Hematopoietic multipotent progenitor cell treated with erythropoietin and hydrocortisone succinate and interleukin-3 and kit ligand, for 6 days (in vitro differentiated cells): Measurements from ENCODE around the gene MAD1L1.
A peak's percentile ranks its signal among the peaks of the same experiment; 100 is the strongest.
"Not testable (repeated sequence)": the region's sequence is repeated elsewhere in the genome, so short reads cannot be mapped to it uniquely, and the experiment has no call there.

Experiments used
- DNase-seq: peaks from one replicate; pipeline ENCODE4 v3.0.0-alpha.2; 2015

Gene MAD1L1

DNA sequence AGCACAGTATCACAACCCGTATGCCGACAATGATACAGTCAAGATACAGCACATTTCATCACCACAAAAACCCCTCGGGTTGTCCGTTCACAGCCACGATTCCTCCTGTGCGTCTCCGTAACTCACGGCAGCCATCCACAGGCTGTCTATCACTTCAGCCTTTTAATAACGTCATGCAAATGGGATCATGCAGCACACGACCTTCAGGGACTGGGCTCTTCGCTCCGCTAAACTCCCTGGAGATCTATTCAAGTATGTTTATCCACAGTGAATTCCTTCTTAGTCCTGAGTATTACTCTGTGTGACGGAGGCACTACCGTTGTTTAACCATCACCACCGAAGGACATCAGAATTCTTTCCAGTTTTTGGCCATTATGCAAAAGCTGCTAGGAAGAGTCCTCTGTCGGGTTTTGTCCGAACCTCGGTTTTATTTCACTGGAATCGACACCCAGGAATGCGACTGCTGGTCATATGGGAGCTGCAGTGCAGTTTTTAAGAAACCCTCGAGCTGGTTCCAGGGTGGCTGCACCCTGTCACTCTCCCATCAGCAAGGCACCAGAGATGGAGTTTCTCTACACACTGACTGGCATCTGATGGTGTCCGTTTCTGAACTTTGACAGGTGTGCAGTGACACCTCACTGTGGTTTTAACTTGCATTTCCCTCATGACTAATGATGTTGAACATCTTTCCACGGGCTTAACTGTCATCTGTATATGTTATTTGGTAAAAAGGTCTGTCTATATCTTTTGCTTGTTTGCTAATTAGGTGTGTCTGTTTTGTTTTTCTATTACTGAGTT, 193.6 kb downstream of the MAD1L1 start:
- no peak for DNase-seq

DNA sequence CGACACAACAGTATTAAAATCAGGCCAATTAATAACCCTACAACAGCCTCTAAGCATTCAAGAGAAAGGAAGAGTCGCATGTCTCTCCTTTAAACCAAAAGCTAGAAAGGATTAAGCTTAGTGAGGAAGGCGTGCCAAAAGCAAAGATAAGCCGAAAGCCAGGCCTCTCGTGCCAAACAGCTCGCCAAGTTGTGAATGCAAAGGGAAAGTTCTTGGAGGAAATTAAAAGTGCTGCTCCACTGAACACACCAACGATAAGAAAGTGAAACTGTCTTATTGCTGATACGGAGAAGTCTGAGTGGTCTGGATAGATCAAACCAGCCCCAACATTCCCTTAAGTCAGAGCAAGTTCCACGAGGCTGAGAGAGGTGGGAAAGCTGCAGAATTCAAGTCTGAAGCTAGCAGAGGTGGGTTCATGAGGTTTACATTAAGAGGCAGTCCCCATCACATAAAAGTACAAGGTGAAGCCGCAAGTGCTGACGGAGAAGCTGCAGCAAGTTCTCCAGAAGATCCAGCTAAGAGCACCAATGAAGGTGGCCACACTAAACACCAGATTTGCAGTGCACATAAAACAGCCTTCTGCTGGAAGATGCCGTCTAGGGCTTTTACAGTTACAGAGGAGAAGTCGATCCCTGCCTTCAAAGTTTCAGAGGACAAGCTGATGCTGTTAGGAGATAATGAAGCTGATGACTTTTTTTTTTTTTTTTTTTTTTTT, 194.8 kb downstream of the MAD1L1 start:
- peak; percentile 93 for DNase-seq

DNA sequence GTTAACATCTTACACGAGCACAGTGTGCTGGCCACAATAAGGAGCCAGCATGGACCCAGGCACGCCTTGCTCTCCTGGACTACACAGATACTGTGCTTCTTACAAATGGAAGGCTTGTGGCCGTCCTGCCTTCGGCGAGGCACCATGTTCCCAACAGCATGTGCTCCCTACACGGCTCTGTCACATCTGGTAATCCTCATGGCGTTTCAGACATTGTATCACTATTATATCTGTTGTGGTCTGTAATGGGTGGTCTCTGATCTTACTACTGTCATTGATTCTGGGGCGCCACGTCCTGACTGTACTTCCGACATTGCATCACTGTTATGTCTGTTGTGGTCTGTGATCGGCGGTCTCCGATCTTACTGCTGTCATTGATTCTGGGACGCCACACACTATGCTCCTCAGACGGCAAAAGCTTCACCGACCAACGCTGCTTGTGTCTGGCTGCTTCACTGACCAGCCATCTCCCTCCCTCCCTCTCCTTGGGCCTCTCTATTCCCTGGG, 195.4 kb downstream of the MAD1L1 start:
- DNase-seq = peak; percentile 38

DNA sequence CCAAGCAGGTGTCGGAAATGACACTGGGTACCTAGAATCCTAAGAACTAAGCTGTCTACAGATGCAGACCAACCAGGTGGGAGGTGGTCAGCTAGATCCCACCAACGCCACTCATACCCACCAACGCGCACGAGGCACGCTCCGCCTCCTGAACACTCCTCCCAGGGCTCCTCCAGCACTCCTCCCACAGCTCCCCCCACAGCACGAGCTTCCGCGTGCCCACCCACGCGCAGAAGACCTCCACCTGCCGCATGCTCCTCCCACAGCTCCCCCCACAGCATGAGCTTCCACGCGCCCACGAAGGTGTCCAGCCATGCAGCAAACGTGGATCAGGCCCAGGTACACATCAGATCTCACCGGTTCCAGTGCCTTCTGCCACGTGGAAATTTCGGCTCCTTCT, 196.0 kb downstream of the MAD1L1 start:
- no peak for DNase-seq

DNA sequence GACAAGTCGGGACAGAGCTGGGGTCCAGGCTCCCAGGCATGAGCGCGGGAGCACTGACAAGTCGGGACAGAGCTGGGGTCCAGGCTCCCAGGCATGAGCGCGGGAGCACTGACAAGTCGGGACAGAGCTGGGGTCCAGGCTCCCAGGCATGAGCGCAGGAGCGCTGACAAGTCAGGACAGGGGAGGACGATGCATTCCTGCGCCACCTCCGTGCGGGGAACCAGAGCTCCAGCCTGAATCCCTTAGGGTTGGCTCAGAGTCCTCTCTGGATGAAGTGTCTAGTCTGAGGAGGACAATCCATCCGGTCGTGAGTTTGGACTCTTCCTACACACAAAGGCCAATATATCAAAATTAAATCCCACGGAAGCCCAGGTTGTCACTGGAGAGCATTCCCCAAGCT, 196.5 kb downstream of the MAD1L1 start:
- DNase-seq = not testable (repeated sequence)

DNA sequence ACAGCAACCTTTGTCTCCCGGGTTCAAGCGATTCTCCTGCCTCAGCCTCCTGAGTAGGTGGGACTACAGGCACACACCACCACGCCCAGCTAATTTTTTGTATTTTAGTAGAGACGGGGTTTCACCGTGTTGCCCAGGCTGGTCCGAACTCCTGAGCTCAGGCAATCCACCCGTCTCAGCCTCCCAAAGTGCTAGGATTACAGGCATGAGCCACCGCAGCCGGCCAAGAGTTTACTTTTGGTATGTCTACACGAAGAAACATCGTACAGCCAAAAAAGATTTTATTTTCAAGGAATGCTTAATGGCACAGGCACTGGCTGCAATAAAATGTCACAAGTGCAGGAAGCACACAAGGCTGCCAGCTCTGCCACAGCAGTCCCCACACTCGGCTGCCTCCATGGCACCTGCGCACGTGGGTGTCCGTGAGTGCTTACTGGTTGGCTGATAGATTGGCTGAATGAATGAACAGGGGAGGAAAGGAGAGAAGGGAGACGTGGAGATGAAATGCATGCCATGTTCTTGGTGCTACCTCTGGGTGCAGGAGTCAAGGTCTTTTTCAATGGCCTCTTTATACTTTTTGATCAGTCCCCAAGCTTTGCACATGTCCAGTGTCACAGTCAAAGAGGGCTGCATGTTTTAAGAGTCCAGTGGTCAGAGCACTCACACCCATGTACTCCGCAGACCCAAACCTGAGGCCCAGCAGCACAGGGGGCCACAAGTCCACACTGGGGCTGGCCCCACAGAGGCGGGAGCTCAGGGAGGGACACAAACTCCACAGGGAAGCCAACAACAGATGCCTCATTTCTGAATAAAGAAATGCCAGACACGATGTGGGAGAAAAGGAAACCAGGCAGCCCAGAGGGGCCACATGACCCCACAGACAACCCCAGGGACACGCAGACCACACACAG, 198.2 kb downstream of the MAD1L1 start:
- DNase-seq = no peak

DNA sequence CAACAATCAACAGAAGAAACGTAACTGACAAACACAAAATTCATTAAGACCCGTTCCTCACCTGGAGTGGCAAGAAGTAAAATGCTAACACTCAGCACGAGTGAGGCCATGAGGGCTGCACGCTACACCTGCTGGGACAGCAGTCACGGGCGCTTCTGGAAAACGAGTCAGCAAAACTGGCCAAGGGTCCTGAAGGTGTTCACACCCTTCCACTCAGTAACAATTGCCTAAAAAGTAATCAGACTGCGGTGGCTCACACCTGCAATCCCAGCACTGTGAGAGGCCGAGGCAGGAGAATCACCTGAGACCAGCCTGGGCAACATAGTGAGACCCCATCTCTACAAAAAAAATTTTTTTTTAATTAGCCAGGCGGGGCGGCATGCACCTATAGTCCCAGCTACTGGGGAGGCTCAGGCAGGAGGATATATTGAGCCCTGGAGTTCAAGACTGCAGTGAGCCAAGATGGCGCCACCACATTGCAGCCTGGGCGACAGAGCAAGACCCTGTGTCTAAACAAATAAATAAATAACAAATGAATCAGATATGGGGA, 199.1 kb downstream of the MAD1L1 start:
- DNase-seq = no peak

DNA sequence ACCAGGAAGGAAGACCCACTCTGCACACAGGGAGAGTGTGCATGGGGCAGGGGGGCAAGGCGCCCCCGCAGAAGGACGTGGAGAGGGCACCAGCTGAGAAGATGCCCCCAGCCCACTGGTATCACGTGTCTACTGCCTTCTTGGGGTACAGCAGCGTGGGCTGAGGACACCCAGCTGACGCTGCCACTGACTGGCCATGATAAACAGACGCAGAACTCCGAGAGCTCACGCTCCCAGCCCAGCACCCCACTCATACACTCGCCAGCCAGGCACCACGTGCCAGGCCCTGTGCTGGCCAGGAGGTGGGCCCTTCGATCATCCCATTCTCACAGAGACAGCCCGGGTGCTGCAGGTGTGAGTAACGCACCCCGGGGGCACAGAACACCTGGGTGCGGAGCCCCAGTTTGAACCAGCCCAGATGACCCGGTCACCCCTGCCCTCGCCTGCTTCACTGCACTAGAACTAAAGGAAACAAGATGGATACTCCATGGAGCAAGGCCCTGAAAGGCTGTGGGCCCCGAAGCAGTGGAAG, 199.8 kb downstream of the MAD1L1 start:
- no peak for DNase-seq

DNA sequence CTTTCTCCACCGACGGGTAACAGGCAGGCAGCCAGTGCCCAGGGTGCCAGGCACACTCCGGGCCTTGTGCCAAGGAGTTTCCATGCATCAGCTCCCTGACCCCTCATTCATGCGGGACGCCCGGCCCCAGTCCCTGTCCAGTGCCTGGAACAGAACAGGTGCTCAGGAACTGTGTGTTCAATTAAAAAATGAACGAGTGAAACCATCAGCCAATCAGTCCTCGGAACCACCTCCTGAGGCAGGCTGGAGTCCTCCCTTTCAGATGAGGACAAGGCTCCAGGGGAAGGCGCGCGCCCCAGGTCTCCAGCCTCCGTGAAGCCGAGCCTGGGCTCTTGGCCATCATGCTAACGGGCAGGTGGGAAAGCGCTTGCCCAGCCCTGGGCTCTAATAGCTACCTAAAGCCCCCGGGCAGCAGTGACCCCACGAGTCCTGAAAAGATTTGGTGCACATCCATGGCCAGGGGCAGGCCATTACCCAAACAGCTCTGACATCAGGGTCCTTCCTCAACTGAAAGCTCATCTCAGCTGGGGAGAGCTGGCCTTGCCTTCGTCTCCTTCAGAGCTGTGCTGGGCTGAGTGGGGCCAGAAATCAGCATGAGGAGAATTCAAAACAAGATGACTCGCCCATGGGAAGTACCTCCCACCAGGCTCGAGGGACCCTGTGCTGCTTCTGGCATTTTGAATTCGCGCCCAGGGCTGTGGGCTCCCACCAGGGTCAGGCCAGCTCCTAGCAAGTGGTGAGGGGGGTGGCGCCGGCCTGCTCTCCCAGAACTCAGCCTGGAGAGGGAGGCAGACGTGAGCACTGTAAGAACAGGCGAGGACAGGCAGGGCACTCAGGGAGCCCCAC, 200.5 kb downstream of the MAD1L1 start:
- no peak for DNase-seq

DNA sequence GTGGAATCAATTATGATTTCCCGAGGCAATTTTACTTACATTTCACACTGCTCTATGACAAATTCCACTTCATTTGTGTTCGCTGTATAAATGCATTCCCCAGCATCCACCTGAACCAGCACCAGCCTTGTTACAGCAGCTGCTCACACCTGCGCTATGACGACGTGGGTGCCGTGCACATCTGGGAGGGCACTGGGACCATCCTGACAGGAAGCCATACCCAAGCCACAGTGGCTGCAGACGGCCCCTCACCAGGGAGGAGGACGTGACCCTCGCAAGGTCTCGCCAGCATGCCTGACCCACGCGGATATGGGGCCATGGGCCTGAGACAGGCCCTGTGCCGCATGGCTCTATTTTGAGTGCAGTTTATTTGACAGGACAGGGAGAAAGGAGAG, 201.3 kb downstream of the MAD1L1 start:
- no peak for DNase-seq

DNA sequence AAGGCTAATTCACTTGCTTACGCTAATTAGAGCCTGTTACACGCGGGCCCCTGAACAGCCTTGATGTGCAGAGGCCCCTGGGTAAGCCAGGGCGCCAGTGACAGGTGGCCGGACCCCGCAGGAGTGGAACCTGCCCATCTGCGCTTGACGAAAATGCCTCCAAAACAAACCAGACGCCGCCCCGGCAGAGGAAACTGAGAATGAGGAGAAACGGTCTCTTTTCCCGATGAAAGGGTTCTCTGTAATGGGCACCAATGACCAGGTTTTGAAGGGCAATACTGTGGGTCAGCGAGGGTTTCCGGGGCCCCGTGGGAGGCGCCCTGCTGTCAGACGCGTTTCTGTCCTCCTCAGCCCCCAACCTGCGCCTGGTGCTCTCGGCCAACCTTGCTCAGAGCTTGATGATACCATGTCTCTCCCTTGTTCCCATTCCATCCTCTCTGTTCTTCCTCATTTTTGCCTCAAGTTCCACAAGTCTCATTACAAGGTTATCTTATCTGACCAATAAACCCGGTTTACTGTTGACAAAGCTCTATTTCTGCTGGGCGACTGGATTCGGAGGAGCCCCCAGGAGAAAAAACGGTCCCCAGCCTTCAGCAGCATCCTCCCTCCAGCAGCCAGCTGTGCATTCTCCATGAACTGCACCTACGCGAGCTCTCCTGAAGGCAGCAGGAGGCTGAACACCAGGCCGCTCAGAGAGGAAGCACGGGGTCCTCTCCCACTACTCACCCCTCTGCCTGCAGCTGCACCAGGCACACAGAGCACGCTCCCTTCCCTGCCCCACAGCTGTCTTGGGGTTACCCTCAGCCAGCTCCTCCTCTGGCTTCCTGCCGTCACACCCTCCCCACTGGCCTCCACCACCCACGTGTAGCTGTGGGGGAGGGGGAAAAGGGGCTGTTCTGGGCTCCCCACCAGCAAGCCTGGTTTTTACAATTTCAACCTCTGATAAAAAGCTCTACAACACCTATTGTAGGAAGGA, 202.0 kb downstream of the MAD1L1 start:
- DNase-seq = peak; percentile 53

DNA sequence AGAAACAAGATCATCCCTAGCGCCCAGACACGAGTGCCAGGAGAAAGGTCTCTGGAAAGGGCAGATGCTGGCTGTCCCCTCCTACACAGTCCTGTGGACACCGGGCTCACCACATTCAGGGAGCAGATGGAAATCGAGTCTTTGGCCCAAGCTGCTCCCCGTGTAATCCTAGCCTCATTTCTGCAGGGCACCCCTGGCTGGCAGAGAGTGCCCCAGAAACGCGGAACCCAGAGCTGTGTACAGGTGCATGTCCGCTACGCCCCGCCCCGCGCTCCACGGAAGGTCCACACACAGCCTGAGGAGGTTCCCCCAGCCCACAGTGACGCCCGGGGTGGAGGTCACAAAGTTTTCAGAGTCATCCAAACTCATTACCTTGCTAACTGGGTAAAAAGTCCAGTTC, 202.8 kb downstream of the MAD1L1 start:
- no peak for DNase-seq

DNA sequence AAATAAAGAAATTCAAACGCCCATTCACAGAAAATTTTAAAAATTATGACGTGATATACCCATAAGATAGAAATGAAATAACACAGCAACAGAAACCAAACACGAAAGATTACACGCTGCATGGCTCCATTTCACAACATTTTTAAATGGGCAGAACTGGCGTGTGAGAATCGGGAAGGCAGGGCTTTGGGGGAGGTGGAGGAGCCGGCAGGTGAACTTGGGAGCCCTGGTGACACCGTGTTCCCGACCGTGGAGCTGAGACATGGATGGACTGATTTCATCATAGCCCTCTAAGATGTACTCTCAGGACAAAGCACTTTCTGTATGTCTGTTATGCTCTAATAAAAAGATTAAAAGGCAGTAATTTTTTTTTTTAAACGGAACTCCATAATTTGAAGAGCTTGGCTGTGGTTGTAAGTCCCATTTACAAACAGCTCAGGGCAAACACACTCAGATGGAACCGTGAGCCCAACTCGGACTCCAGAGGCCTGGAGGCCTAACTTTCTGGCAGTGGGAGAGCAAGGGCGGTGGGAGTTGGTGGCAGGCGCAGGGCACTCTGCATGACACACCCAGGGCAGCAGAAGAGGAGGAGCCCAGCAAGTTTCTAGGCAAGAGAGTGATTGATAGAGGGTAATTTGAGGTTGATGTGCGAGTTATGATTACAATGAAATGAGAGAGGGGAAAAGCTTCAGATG, 203.4 kb downstream of the MAD1L1 start:
- no peak for DNase-seq

DNA sequence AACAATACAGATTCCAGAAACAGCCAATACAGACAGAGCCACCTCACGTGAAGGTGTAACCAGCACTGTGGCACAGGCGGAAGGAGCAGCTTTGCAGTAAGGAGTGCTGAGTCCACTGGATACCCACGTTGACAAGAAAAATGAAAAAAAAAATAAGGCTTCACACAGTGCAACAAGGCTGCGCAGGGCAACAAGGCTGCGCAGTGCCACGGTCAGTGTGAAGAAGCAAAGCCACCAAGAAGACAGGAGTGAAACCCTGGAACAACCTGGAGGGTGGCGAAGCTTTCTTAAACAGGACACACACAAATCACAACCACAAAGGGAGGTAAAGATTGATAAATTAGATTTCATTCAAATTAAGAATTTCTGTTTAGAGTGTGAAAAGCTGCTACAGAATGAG, 204.0 kb downstream of the MAD1L1 start:
- no peak for DNase-seq

DNA sequence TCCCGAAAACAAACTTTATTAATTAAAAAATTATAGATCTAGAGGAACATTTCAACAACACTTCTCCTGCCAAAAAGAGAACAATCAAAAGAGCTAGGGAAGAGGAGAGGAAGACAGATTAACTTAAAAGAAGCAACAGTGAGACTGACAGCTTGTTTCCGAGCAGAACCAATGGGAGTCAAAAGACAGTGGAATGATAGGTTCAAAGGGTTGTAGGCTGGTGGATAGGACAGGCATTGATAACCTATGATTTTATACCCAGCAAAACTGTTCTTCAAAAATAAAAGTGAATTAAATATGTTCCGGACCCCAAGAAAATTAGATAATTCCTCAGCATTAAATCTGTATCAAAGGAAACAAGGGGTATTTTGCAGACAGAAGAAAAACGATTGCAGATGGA, 207.6 kb downstream of the MAD1L1 start:
- no peak for DNase-seq

DNA sequence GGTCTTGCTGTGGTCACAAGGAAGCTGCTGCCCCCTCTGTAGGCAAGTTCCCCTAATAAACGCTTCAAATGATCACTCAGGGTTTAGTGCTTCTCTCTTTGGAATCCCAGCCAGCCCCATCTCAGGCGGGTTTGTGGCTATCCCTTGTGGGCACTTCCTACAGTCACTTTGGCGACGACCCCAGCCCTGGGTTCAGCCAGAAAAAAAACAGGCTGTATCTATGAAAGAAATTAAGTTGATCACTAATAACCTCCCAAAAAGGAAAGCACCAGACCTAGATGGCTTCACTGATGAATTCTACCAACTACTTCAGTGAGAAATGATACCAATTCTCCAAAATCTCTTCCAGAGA, 208.2 kb downstream of the MAD1L1 start:
- DNase-seq = no peak

DNA sequence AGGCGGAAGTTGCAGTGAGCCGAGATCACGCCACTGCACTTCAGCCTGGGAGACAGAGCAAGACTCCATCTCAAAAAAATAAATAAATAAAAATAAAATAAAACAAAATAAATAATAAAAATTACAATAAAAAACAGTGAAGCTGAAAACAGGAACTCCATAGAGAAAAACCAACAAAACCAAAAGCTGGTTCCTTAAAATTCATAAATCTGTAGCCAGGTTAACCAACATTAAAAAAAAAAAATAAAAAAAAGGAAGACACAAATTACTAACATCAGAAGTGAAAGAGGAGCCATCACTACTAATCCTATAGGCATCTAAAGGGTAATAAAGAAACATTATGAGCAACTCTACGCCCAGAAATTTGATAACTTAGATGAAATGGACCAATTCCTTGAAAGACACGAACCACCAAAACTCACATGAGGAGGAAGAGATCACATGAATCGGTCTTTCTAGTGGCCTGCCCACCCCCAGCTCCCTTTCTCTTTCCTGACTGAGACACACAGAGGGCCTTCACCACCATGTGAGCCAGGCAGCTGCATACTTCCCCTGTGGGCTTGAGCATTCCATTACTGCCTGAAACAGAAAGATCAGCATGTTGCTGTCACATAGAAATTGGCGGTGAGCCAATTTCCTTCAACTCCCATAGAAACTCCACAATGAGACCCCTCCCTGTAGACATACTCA, 208.7 kb downstream of the MAD1L1 start:
- DNase-seq = peak; percentile 54

DNA sequence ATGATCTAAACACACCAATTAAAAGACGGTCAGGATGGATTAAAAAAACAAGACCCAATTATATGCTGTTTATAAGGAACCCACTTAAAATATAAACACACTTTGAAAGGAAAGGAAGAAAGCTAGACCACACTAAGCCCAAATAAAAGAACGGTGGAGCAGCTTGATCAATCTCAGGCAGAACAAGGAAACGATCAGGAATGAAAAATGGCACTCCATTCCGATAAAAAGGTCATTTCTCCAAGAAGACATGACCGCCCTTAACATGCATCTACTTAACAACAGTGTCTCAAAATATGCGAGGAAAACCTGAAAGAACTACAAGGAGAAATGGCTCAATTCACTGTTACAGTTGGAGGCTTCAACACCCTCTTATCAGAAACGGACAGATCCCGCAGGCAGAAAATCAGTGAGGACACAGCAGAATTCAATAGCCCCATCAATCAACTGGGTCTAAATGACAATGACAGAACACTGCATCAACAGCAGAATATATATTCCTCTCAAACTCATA, 210.0 kb downstream of the MAD1L1 start:
- DNase-seq = peak; percentile 90

DNA sequence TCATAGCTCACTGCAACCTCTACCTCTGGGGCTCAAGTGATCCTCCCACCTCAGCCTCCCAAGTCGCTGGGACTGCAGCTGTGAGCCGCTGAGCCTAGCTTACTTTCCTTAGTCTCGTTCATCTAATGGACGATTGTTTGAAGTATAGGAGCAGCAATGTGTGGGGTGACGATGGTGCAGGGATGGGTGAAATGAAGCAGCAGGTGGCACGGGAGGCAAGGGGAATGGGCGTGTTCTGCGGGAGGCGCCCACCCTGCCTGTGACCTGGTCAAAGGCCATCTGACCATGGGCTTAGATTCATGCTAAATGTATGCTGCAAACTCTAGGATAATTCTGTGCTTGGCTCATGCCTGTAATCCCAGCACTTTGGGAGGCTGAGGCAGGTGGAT, 210.7 kb downstream of the MAD1L1 start:
- DNase-seq = no peak
